Kidney glomerular epithelial cell (primary cell): ENCODE measurements around the gene CMKLR1.

Source experiments
- DNase-seq: peaks from one replicate; lab custom pipeline; 2025; lab: John Stamatoyannopoulos, UW

CMKLR1 gene, protein sequence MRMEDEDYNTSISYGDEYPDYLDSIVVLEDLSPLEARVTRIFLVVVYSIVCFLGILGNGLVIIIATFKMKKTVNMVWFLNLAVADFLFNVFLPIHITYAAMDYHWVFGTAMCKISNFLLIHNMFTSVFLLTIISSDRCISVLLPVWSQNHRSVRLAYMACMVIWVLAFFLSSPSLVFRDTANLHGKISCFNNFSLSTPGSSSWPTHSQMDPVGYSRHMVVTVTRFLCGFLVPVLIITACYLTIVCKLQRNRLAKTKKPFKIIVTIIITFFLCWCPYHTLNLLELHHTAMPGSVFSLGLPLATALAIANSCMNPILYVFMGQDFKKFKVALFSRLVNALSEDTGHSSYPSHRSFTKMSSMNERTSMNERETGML

DNA sequence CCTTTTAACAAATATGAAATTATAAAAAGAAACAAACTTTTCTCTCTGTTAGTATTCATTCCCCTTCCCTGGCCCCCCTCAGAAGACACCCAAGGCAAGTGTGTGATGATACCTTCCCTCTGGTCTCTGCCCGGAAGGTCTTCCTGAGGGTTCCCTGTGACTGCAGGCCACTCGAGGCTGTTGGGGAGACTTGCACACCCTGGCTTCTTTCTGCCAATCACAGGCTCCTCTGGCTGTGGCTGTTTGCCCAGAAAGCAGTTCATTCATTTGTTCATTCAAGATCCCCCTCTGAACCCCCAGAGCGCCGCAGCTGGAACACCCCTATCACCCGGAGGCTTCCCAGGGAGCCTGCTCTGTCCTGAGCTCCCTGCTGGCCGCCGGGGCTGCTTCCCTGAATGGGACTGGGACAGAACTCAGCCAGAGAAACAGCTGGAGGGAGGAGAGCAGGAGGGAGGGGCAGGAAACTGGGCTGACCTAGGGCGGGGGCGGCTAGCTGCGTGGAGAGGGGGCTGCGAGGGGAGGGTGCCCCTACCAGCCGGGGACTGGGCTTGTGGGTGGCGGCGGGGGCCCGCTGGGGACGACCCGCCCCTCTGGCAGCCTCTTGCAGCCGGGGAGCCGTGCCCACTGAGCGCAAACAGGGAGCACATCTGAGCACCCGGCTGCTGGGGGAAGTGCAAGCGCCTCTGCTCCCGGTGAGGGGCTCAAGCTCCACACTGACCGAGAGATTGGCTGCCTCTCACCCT lies at the start of gene CMKLR1:
TSS of gene CMKLR1 (minus strand) at position 397 of the 743 bp plus-strand sequence. CDS start 45,720 bp downstream, outside the sequence.
- DNase-seq: no peak

DNA sequence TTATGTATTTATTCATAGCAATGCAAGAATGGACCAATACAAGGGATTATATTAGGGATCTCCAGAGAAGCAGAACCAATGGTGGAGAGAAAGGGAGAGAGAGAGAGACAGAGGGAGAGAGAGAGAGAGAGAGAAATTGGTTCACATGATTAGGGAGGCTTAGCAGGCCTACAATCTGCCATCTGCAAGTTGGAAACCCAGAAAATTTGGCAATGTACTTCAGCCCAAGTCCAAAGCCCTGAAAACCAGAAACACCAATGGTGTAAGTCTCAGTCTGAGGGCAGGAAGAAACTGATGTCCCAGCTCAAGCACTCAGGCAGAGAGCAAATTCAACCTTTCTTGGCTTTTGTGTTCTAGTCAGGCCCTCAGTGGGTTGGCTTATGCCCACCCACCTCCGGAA lies 48.7 kb upstream of the CMKLR1 start:
- no peak for DNase-seq

DNA sequence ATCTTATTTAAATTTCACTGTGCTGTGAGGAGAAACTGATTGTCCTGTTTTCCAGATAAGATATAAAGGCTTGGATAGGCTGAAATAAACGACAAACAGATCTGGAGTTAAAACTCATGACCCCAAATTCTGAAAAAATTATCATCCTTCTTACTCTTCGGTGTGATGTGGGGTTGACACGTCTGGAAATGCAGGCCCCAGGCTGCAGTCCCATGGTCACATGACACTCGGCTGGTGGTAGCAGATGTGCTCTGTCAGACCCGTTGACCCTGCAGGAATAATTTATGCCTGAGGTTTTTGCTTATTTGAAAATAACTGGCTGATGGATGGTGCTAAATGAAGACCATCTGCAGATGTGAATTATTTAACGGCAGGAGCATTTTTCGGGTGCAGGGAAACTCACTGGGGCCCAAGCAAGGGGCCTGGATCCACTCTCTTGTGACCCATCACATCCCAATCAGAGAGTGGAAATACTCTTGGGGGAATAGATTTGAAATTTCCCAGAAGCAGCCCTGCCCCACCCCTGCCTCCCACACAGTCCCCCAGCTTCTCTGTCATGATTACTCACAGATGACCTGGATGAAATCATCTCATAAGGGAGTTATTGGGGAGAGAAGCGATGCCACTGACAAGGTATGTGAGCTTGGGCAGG lies 47.7 kb upstream of the CMKLR1 start:
- no peak for DNase-seq

DNA sequence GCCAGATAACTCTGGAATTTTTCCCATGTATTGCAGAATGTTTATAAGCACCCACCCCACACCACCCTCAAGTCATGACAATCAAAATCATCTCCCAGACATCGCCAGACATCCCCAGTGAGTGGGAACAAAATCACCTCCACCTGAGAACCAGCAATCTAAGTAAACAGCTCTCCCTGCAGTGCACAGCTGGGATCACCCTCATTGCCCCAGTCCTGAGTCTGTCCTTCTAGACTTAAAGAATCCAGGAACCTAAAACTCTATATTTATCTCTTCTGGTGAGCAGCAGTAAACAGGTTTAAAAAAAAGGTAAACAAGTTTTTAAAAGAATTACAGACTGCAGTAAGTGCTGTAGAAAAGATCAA lies 43.3 kb upstream of the CMKLR1 start:
- DNase-seq: no peak

DNA sequence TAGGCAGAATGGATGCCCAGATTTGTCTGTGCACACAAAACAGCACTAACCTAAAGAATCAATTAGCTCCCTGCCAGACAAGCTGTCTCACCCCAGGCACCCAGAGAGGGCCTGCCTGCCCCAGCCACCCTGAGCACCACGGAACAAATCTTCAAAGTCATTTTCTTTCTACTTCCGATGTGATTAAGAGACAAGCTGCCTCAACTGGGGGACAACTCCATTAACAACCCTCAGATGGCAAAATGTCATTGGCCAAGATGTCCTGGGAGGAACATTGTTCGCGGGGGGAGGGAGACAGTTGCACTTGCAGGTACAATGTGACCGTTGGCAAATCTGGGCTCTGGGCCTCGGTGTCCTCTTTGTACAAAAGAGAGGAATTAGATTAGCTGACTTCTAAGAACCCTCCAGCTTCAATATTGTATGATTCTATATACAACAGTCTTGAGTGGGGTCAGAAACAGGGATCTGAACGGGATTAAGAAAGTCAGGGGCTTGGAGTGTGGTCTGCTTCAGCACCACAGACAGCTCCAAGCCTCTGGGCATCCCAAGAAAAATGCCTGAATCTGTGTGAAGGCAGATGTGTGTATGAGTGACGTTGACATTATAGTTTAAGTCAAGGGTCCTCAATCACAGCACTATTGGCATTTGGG lies 42.8 kb upstream of the CMKLR1 start:
- peak; percentile 30 for DNase-seq

DNA sequence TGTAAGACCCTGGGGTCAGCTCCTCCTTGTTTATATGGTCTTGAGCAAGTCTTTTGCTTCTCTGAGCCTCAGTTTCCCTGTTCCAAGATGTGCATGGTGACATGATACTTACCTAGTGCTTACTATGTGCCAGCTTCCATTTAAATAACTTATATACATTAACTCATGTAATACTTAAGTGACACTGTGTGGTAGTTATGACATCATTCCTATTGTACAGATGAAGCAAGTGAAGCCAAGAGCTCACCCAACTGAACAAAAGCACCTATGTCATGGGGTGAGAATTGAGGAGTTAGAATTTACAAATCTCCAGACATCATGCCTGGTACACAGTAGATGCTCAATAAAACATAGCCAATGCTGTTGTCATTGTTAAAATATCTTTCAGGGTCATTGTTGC lies 41.3 kb upstream of the CMKLR1 start:
- DNase-seq: no peak

DNA sequence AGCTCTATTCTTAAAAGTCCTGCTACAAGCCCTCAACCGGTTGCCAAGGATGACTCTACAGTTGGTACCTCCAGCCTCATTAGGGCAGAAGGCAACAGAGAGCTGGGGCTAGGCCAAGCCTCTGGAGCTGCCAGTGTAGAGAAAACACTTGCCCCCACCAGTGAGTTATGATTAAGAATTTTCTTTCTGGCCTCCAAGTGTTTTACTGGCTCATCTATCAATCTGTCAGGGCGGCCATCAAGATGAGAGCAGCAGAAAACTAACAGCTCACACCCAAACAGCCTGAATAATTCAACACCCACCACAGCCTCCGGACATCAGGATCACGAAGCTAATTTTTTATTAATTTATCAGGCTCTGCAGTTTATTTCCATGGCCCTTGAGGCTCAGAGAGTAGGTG lies 40.7 kb upstream of the CMKLR1 start:
- no peak for DNase-seq

DNA sequence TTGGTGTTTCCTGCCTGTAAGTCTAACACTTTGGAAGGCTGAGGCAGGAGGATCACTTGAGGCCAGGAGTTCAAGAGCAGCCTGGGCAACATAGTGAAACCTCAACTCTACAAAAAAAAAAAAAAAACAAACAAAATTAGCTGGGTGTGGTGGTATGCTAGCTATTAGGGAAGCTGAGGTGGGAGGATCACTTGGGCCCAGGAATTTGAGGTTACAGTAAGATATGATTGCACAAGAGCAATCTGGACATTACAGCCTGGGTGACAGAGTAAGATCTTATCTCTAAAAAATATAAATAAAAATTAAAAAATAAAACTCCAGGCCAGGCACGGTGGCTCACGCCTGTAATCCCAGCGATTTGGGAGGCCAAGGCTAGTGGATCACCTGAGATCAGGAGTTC lies 39.8 kb upstream of the CMKLR1 start:
- DNase-seq: no peak

DNA sequence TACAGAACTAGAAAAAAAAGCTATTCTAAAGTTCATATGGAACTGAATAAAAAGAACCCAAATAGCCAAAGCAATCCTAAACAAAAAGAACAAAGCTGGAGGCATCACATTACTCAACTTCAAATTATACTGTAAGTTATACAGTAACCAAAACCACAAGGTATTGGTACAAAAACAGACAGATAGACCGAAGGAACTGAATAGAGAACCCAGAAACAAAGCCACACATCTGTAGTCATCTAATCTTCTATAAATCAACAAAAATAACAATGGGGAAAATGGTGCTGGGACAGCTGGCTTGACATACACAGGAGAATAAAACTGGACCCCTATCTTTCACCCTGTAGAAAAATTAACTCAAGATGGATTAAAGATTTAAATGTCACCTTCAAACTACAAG lies 38.1 kb upstream of the CMKLR1 start:
- no peak for DNase-seq

DNA sequence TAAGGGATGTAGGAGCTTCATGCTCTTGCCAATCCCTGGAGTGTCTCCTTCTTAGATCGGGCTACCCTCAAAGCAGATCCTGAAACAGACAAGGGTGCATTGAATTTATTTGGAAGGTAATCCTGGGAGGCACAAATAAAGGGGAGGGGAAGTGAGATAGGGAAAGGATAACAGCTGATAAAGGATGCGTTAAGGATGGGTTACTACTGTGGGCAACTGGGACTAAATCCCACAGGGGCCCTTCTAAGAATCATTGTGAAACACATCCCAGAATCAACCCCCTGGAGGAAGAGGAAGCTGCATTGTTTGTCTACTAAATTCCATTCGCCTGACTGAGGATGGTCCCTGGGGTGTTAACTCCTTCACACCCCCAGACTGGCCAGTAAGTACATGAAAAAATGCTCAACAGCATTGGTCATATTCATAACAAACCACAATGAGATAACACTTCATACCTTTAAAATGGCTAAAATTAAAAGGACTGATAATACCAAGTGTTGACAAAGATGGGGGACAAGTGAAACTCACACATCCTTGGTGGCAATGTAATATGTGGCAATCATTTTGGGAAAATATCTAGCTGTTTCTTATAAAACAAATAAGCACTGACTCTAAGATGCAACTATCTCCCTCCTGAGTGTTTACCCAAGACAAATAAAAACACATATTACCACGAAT lies 37.0 kb upstream of the CMKLR1 start:
- peak; percentile 10 for DNase-seq

DNA sequence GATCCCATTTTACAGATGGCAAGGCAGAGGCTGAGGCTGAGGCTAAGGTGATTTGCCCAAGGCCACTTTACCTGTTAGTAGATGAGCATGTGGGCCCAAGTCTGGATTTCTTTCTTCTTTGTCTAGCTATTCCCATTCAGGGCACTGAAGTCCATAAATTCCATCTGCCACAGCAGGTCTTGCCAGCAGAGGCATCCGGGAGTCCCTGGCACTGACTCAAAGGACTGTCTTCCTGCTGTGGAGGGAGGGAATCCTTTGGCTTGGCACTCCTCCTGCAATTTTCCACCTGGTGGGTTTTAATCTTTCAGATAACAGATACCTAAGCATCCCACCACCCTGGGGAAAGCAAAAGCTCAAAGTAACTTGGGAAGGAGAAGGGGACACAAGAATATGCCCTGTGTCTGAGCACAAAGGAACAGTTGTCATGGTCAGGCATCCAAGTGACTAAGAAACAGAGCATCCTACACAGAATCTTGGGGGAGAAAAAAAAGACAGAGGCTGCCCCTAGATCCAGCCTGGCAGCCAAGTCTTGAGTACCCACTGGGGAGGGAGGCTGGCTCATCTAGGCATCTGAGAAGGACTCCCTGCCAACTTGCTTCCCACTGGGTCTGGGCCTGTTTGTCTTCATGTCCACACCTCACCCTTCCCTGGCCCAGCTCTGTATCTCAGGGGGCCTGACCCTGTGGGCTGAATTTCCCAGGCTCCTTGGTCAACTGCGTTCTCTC lies 35.6 kb upstream of the CMKLR1 start:
- no peak for DNase-seq

DNA sequence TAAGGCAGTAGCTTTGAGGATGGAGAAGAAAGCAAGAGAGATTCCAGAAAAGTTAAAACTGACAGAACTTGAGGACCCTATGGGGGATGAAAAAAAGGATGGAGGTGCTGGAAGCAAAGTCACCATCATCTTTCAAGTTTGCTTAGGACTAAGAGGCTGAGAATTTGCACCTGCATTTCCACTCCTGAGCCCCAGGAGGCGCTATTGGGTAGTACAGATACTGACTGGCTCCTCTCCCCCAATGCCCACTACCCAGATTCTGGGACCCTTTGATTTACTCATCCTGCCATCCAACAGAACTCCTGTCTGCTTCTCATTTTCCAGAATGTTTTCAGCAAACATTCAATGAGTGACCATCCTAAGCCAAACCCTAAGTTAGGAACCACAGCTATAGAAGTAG lies 34.0 kb upstream of the CMKLR1 start:
- no peak for DNase-seq

DNA sequence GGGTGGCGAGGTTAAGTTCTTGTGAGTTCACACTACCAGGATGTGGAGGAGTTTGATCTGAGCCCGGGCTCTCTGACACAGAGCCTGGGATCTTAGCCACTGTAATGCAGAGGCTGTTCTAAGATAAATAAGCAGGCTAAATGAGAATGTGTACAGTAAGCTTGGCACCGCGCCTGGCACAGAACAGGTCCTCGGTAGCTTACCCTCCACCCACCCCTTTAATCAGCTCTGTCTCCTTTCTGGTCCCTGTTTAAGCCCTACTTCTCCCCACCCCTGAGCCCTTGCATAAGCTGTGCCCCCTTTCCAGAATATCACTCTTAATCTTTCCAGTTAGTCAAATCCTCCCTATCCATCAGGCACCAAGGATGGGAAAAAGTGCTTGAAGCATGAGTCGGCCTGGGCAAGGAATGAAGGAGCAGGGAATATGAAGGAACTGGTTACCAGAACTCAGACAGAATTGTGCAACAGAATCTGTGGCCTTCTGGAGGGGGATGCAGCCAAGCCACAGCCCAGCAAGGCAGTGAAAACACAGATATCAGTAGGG lies 32.8 kb upstream of the CMKLR1 start:
- DNase-seq: peak; percentile 60

DNA sequence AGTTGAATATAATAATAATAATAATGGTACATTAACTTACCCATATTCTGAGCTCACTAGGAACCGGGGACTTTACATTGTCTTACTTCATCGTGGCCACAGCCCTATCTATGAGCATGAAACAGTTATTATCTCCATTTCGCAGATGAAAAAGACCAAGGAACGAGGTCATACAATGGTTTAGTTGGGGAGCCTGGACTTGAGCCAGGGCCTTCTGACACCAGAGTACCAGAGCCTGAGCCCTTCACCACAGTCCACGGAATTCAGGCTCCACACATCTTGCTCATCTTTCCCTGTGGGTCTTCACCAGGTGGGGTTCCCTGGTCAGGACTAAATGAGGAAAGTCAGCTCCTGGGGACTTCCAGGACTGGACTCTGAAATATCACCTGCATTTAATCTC lies 31.3 kb upstream of the CMKLR1 start:
- no peak for DNase-seq

DNA sequence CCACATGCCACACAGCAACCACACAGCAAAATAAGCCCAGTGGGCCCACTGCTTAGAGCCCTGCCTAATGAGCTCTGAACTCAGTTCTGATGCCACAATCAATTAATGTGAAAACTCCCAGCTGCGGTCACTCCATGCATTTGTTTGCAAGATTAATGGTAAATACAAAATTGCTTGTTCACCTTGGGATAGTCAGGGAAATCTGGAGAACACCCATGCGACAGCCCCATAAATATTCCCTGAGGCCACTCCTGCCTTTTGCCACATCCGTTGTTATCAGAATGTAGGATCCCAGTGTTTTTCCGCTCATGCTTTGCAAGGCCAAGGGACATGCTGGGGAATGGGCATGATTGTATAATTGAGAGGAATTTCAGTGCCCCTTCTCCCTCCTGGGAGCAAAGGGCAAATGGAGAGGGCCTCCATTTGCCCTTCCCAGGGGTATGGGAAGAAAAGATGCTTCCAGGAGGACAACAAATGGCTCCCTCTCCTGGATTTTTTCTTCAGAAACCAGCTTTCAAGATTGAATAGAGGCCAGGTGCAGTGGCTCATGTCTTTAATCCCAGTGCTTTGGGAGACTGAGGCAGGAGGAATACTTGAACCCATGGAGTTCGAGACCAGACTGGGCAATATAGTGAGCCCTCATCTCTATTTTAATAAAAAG lies 30.8 kb upstream of the CMKLR1 start:
- no peak for DNase-seq

DNA sequence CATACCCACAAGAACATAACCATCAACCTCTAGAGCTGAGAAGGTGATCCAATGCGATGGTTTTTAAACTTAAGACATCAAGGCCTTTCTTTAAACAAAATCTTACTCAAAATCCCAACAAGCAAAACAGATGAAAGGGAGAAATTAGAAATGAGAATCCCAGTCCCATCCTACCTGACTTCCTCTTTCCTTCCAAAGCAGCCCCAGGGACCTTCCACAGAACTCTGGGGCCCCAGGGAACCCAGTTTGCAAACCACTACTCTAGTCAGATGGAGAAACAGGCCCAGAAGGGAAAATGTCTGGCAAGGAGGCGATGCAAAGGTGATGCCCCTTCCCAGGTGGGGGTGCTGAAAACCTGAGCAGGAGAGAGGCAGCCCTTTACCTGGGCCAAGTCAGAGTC lies 29.0 kb upstream of the CMKLR1 start:
- no peak for DNase-seq

DNA sequence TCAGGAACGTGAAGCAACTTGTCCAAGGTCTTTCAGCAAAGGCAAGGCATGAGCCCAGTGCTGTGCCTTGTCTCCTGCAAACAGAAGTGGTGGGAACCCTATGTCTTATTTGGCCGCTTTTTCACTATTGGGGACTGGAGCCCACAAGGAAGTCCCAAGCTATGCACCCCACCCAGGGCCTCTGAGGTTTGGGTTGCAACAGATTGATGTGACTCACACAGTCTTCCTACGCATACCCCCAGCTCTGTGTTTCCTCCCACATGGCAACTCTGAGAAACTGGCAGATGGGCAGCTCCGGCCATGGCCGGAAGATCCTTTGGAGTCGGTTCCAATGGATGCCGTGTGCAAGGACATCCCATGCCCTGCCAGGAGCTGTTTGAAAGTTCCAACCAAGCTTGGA lies 28.3 kb upstream of the CMKLR1 start:
- DNase-seq: no peak

DNA sequence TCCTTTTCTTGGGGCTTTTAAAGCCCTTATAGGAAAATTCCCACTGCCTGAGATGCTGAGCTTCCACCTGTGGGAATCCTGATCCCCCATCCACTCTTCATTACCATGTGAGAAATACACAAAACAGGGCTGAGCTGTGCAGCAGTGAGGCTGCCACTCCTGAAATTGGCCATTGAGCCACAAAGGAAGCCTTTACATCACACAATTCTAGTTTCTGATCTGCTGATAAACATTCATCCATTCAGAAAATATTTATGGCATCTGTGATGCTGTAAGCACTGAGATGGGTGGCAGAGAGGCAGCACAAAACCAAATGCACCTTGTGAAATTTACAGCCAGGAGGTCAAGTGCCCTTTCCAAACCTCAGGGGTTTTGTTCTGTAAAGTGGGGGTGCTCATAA lies 26.2 kb upstream of the CMKLR1 start:
- DNase-seq: no peak

DNA sequence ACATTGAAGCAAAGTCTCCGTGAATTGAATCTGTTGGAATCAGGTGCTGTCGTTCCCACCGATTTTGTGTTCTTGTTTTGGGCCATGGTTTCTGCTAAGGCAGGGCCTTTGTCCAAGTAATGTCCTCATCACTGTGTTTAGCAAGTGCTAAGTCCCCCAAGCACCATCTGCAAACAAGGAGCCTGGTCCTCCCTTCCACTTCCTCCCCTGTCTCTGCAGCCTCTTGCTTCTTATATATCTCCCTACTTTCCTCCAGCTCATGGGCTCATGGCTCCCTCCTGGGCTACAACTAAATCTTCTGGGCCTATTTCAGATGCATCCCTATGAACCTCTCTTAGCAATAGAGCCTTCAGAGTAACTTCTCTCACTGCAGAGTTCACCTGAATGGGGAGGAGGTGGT lies 25.8 kb upstream of the CMKLR1 start:
- DNase-seq: no peak

DNA sequence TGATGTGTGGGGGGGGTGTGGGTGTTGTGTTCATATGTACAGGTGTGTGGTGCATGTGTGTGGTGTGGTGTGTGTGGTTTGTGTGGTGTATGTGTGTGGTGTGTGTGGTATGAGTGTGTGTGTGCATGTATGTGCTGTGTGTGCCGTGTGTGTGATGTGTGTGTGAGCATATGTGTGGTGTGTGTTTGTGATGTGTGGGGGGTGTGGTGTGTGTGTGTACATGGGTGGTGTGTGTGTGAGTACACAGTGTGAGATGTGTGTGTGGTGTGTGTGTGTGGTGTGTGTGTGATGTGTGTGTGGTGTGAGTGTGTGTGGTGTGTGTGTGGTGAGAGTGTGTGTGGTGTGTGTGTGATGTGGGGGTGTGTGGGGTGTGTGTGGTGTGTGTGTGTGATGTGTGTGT lies 24.5 kb upstream of the CMKLR1 start:
- DNase-seq: no peak

DNA sequence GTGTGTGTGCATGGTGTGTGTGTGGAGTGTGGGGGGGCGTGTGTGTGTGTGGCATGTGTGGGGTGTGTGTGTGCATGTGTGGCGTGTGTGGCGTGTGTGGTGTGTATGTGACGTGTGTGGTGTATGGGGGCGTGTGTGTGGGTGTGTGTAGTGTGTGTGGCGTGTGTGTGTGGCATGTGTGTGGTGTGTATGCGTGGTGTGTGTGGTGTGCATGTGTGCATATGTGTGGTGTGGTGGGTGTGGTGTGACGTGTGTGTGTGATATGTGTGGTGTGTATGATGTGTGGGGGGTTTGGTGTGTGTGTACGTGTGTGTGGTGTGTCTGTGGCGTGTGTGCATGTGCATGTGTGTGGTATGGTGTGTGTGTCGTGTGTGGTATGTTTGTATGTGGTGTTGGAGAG lies 24.1 kb upstream of the CMKLR1 start:
- no peak for DNase-seq
